GM18870 (cell line): ENCODE results near the gene SH3TC1.
A peak's percentile ranks its signal among the peaks of the same experiment; 100 is the strongest.

Experiments used
- ATAC-seq: cut with Tn5 transposase; IDR thresholded peaks from one replicate; pipeline ENCODE4 v1.9.1; 2021; ENCODE audit warnings: moderate library complexity; ENCODE audit not compliant: unreplicated experiment

The SH3TC1 gene

GRCh38 chr4:8198906-8199593 lies at the start of gene SH3TC1:
Gene SH3TC1 (plus strand): TSS chr4:8199290. CDS start chr4:8205195, 5,905 bp downstream.
- peak; percentile 59 for ATAC-seq

GRCh38 chr4:8149664-8150063 lies 49.4 kb upstream of the SH3TC1 start:
- ATAC-seq, result no peak

- no peak for ATAC-seq
Observed at GRCh38 chr4:8150152-8151090, 48.7 kb upstream of the SH3TC1 start.

- no peak for ATAC-seq
Observed at GRCh38 chr4:8151165-8151650, 47.9 kb upstream of the SH3TC1 start.

GRCh38 chr4:8152090-8152864 lies 46.8 kb upstream of the SH3TC1 start:
- no peak for ATAC-seq

- ATAC-seq, result no peak
Observed at GRCh38 chr4:8152865-8153257, 46.2 kb upstream of the SH3TC1 start.

GRCh38 chr4:8153441-8153840 lies 45.6 kb upstream of the SH3TC1 start:
- no peak for ATAC-seq

GRCh38 chr4:8155048-8155447 lies 44.0 kb upstream of the SH3TC1 start:
- ATAC-seq, result no peak

- ATAC-seq, result no peak
Observed at GRCh38 chr4:8155660-8156421, 43.2 kb upstream of the SH3TC1 start.

GRCh38 chr4:8156617-8157016 lies 42.5 kb upstream of the SH3TC1 start:
- ATAC-seq, result no peak

- no peak for ATAC-seq
Observed at GRCh38 chr4:8157496-8157895, 41.6 kb upstream of the SH3TC1 start.

GRCh38 chr4:8157944-8158709 lies 41.0 kb upstream of the SH3TC1 start:
- no peak for ATAC-seq

- ATAC-seq, result peak; percentile 90
Observed at GRCh38 chr4:8158710-8159536, 40.2 kb upstream of the SH3TC1 start, which contains the start of gene ABLIM2. Gene ABLIM2 (minus strand): TSS chr4:8158813. CDS start chr4:8158689, 124 bp downstream.

GRCh38 chr4:8159537-8160232 lies 39.4 kb upstream of the SH3TC1 start:
- no peak for ATAC-seq

- no peak for ATAC-seq
Observed at GRCh38 chr4:8160233-8160560, 38.9 kb upstream of the SH3TC1 start.

- ATAC-seq, result no peak
Observed at GRCh38 chr4:8160572-8160971, 38.5 kb upstream of the SH3TC1 start.

- no peak for ATAC-seq
Observed at GRCh38 chr4:8162625-8163024, 36.5 kb upstream of the SH3TC1 start.

GRCh38 chr4:8163026-8163425 lies 36.1 kb upstream of the SH3TC1 start:
- ATAC-seq, result no peak
